Motor neuron (in vitro differentiated cells): Measurements from ENCODE around the gene RIT2. TPM values are rescaled to one million over a fixed set of nuclear protein-coding genes. Genes with fewer than 3 reads are reported as not detected.

Experiments
- ATAC-seq, 8 experiments: fragments of 200-7000 bp; cut with Tn5 transposase; replicated peaks in 6 of 8; 2 replicates each; pipeline ENCODE4 v1.8.0; 2021; ENCODE audit warnings: mild to moderate bottlenecking in 8 of 8, moderate library complexity in 8 of 8
- H3K27ac ChIP-seq, 2 donors: fragments of 250-450 bp; sonication (Bioruptor Pico); 2 replicates each; pipeline ENCODE4 v1.9.0; 2021; ENCODE audit warnings: antibody characterized with exemption in 2 of 2, mild to moderate bottlenecking in 2 of 2, moderate library complexity in 1 of 2
- H3K4me1 ChIP-seq, 2 donors: fragments of 250-450 bp; sonication (Bioruptor Pico); replicated peaks in 1 of 2; 2 replicates each; pipeline ENCODE4 v1.6.1; 2021; ENCODE audit warnings: antibody characterized with exemption in 2 of 2, mild to moderate bottlenecking in 2 of 2, moderate library complexity in 1 of 2
- H3K4me3 ChIP-seq, 5 donors: fragments of 250-450 bp; sonication (Bioruptor Pico); 2 replicates each; pipeline ENCODE4 v1.9.0; 2021; ENCODE audit warnings: antibody characterized with exemption in 5 of 5, mild to moderate bottlenecking in 5 of 5, moderate library complexity in 4 of 5
- WGBS, 10 experiments: fragments of 450-650 bp; shearing (Covaris generic); methylation state at CpG; one replicate each; pipeline ENCODE4 v1.0.0; 2022; 5-methylcytosine and 5-hydroxymethylcytosine counted together
- in situ Hi-C, 9 experiments: fragments of 400-800 bp; cut with MboI; loops; one replicate each; pipeline ENCODE4 v1.15.0; 2021; ENCODE audit warnings: low sequenced_read_pairs in 9 of 9, low pct_unique_long_range_greater_than_20kb in 2 of 9; ENCODE audit not compliant: unreplicated experiment in 9 of 9
- total RNA-seq, 8 experiments: library from RNA; unstranded; fragments of 300-600 nt; gene quantifications; 2 replicates each; pipeline versions ENCODE4 v1.2.3 to v1.2.4, GENCODE V29; 2022

Gene RIT2
- total RNA-seq, 8 experiments from 2014 or later, result 0.52 to 22.0 (median 0.68) TPM; not detected in 2

DNA sequence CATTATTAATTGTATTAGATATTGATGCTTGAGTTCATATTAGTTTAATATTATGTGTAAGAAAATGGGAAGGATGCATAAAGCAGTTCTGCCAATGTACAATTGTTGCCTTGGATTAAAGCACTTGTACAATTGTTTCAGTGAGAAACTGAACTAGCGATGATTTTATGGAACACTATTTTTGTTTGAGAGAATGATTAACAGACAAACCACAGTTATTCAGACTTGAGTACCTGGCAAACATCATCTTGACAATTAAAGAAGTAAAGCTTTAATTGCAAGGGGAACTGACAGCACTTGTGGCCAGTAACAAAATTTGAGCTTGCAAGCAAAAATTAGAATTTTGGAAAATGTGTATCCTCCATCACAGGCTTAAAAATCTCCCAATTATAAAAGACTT lies 214.3 kb downstream of the RIT2 start:
- H3K27ac ChIP-seq, result no peak overlapping the region
- 0 to 100% (median 86%) methylated on average over 1 of the region's 1 CpG; no CpG with 5 or more reads in 2 of the 10 experiments for WGBS, 10 experiments
- ATAC-seq, result no peak
- no peak overlapping the region for H3K4me3 ChIP-seq
- no peaks in the 10 kb centered on the region for H3K4me1 ChIP-seq
- in situ Hi-C loops, result no loop called here

DNA sequence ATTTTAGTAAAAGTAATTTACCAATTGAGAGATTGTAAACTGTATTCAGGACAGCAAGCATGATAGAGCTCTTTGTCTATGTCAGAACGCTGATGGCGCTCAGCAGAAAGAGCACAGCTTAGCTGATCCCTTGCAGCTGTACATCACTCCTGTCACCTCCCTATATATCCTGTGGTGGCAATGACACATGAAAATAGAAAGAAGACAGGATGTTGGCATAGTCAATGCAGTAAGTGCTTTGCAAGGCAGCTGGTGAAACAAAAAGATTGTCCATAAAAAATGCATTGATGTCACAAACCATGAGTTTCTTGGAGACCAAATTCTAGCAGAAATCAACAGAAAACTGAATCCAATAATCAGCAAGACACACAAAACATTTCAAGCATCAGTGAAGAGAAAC lies 221.5 kb downstream of the RIT2 start:
- peak in 5 of 8 experiments; percentile 83 to 97 (median 86) for ATAC-seq
- Histone ChIP-seq H3K27ac (no peak overlapping the region), H3K4me1 (peaks cover 9 to 17% of the 10 kb centered on the region in 2 donors), H3K4me3 (no peak overlapping the region)
- 18 to 100% (median 68%) methylated on average over 1 to 2 of the region's 2 CpGs for WGBS, 10 experiments
- in situ Hi-C loops, result no loop called here

GRCh38 chr18:42892181-42892580 lies 223.3 kb downstream of the RIT2 start:
- Histone ChIP-seq H3K4me1 (peaks cover 9 to 17% of the 10 kb centered on the region in 2 donors), H3K27ac (no peak overlapping the region), H3K4me3 (no peak overlapping the region)
- ATAC-seq, result no peak
- in situ Hi-C loops, result no loop called here
- 20 to 100% (median 70%) methylated on average over 1 of the region's 1 CpG; no CpG with 5 or more reads in 4 of the 10 experiments for WGBS, 10 experiments

- WGBS, 10 experiments, result 4 to 71% (median 40%) methylated on average over 2 to 3 of the region's 3 CpGs; no CpG with 5 or more reads in 3 of the 10 experiments
- H3K27ac ChIP-seq, result no peak overlapping the region
These were observed 223.8 kb downstream of the RIT2 start for GRCh38 chr18:42891705-42892104.

GRCh38 chr18:42883169-42883568 lies 232.3 kb downstream of the RIT2 start:
- Histone ChIP-seq H3K4me3 (no peak overlapping the region), H3K4me1 (peaks cover 0 to 6% of the 10 kb centered on the region in 2 donors), H3K27ac (no peak overlapping the region)
- WGBS, 10 experiments, result 0 to 83% (median 35%) methylated on average over 1 to 3 of the region's 3 CpGs
- in situ Hi-C loops, result no loop called here
- ATAC-seq, result peak in 5 of 8 experiments; percentile 65 to 96 (median 93)

More at GRCh38 chr18:42891705-42892104, 223.8 kb downstream of the RIT2 start:
- ATAC-seq, result peak in 3 of 8 experiments; percentile 47 to 59 (median 49)
- H3K4me1 ChIP-seq, result peaks cover 9 to 17% of the 10 kb centered on the region in 2 donors
- in situ Hi-C loops, result no loop called here
- H3K4me3 ChIP-seq, result no peak overlapping the region

DNA sequence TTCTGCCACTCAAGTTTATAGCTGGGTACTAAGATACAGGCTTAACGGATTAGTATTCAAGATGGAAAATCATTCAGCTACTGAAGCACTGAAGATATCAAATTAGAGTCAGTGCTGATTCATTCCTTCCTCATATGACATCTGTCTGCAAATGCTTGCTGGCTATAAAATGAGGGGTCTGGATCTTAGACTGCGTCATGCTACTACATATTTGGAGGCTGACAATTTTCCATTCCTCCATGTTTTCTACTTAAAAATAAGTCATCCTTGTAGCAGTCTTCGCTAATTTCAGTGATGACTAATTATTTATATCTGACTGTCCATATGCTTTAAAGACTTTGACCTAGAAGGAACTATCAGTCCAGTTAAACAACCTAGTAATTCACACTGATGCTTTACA lies 233.4 kb downstream of the RIT2 start:
- Histone ChIP-seq H3K27ac (no peak overlapping the region), H3K4me3 (no peak overlapping the region), H3K4me1 (peaks cover 0 to 6% of the 10 kb centered on the region in 2 donors)
- 6 to 97% (median 75%) methylated on average over 1 to 3 of the region's 3 CpGs; no CpG with 5 or more reads in 1 of the 10 experiments for WGBS, 10 experiments
- peak in 3 of 8 experiments; percentile 59 to 70 (median 69) for ATAC-seq
- in situ Hi-C loops, result no loop called here

- H3K27ac ChIP-seq, result no peak overlapping the region
- H3K4me3 ChIP-seq, result no peak overlapping the region
- 0 to 100% (median 61%) methylated on average over 1 to 2 of the region's 2 CpGs; no CpG with 5 or more reads in 2 of the 10 experiments for WGBS, 10 experiments
- in situ Hi-C loops, result no loop called here
- peak in 5 of 8 experiments; percentile 45 to 66 (median 64) for ATAC-seq
- peaks cover 0 to 16% of the 10 kb centered on the region in 2 donors for H3K4me1 ChIP-seq
These were observed 242.6 kb downstream of the RIT2 start for GRCh38 chr18:42872838-42873237.

- H3K27ac ChIP-seq, result no peak overlapping the region
These were observed 250.6 kb downstream of the RIT2 start for GRCh38 chr18:42864876-42865275.

DNA sequence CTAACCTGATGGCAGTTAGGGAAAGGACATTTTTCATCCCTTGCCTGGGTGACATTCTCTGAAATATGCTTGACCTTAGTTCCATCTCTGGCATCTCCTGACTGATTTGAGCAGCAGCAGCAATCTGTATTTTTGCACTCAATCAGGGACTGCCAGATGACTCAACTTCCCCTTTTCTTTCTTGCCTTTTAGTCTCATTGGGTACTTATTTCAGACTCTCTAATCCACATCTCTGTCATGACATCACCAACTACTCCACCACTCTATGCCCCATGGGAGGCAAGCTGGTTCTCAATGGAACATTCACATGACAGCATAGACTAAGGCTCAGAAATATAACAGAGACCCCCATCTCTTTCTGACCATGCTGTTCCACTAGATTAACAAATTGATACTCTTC lies 254.2 kb downstream of the RIT2 start:
- in situ Hi-C loops, result no loop called here
- Histone ChIP-seq H3K4me3 (no peak overlapping the region), H3K27ac (no peak overlapping the region), H3K4me1 (peaks cover 0 to 13% of the 10 kb centered on the region in 2 donors)
- ATAC-seq, result peak in 5 of 8 experiments; percentile 56 to 89 (median 86)

More at GRCh38 chr18:42864876-42865275, 250.6 kb downstream of the RIT2 start:
- Histone ChIP-seq H3K4me3 (no peak overlapping the region), H3K4me1 (peaks cover 0 to 21% of the 10 kb centered on the region in 2 donors)
- no peak for ATAC-seq
- in situ Hi-C loops, result no loop called here

- in situ Hi-C loops, result no loop called here
- ATAC-seq, result peak in 3 of 8 experiments; percentile 17 to 50 (median 40)
- Histone ChIP-seq H3K4me1 (peaks cover 0 to 9% of the 10 kb centered on the region in 2 donors), H3K27ac (no peak overlapping the region), H3K4me3 (no peak overlapping the region)
- 0 to 100% (median 88%) methylated on average over 1 of the region's 1 CpG; no CpG with 5 or more reads in 3 of the 10 experiments for WGBS, 10 experiments
These were observed 254.9 kb downstream of the RIT2 start for GRCh38 chr18:42860548-42860947.

DNA sequence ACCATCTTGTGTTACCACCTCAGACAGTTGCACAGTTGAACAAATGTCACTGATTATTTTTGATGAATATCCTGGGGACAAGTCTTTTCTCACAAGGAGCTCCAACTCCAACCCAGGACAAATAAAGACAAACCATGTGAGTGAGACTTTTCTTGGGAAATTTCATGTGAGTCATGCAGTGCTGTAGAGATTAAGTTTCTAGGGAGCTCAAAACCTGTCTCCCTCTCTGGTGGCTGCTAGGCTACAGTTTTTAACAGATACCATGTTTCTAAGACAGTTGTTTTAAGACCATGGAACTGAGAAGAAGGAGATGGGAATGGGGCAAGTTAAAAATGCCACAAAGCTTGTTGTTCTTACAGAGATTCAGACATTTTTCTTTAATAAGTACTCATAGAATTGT lies 255.5 kb downstream of the RIT2 start:
- in situ Hi-C loops, result no loop called here
- peak in 1 of 8 experiments; percentile 31 for ATAC-seq
- Histone ChIP-seq H3K4me1 (peaks cover 0 to 9% of the 10 kb centered on the region in 2 donors), H3K4me3 (no peak overlapping the region), H3K27ac (no peak overlapping the region)

DNA sequence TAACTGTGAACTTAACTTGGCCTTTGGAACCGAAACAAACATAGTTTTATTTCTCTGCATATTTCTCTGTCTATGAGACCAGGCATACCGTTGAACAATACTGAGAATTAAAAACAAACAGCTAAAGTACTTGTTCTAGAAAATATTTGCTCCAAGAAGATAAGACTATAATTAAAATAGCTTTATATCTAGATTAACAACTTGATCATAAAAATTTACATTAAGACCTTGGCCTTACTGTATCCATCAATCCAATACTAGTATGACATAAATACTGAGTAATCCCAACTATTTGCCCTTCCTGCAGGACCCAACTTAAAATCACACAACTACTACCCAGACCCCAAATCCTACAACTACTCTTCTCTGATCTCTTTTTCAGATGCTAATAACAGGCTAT lies 260.9 kb downstream of the RIT2 start:
- H3K27ac ChIP-seq, result no peak overlapping the region
- H3K4me3 ChIP-seq, result no peak overlapping the region
- H3K4me1 ChIP-seq, result peaks cover 0 to 20% of the 10 kb centered on the region in 2 donors
- in situ Hi-C loops, result no loop called here
- WGBS, 10 experiments, result 5 to 100% (median 91%) methylated on average over 1 to 2 of the region's 2 CpGs; no CpG with 5 or more reads in 2 of the 10 experiments
- no peak for ATAC-seq

DNA sequence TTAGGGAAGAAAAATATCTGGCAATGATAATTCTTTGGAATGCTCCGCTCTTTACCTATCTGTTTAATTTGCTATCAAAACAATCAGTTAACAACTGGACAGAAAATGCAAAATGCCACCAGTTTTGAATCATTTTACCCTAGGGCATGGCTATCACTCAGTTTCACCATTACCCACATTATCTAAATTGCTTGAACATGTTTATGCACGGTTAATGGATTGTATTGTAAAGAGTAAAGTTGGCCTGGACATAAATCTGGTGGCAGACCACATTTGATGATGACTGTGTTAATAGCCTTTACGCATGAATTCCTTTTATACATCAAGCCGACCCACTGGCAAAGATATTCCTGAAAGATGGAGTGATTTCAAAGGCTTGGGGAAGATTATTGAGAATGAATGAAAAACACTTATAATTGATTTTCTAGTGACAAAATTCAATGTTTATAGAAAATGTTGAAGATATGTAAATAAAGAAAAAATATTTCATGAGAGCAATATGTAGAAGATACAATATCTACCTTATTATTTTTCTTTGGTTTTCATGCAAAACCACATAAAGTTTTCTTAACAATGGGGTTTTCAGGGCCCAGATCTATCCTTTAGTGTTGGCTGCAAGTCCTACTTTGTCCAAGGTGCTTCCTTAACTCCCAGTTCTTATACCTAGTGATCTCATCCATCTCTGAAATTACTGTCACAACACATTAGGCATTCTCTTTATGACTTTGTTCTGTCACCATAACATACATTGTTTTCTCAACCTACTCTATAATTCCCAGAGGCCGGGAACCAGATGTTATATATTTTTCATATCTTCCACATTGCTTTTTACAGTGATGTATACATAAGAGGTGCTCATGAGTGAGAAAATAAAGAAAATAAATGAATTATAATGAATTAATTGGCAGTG lies 265.1 kb downstream of the RIT2 start:
- WGBS, 10 experiments, result 20 to 100% (median 48%) methylated on average over 1 to 5 of the region's 5 CpGs
- peak in 5 of 8 experiments; percentile 96 to 98 (median 97) for ATAC-seq
- Histone ChIP-seq H3K4me1 (peaks cover 0 to 27% of the 10 kb centered on the region in 2 donors), H3K27ac (no peak overlapping the region), H3K4me3 (no peak overlapping the region)
- in situ Hi-C loops, result no loop called here
